ENCODE measurements around the gene AP3S2.

Gene AP3S2

DNA sequence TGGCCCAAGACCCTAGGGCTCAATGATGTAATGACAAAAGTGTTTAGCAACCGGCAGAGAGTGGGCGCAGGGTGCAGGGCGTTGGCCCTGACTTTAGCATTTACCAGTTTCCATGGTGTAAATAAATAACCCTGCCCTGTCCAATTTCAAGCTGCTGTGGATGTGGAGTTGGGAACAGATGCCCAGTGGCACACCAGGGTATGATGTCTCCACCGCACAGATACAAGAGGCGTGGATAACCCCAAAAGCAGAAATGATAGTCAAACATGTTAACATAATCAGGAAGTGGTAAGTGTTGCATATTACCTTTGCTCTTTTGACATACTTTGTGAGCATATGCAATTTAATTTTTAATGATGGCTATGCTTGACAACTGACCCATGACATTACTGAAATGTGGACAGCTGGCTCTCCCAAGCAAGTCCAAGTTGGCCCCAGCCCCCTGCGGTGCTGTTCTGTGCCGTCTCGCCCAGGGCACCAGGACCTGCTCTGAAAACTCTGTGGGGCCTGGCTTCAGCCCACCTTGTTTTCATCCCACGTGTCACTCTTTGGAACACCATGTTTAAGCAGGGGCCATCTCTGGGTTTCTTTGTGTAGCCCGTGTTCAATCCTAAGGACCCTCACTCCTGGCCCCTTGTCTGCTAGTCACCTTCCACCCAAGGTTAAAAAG, 68.4 kb downstream of the AP3S2 start:
- TF ChIP-seq, protein P1, sequence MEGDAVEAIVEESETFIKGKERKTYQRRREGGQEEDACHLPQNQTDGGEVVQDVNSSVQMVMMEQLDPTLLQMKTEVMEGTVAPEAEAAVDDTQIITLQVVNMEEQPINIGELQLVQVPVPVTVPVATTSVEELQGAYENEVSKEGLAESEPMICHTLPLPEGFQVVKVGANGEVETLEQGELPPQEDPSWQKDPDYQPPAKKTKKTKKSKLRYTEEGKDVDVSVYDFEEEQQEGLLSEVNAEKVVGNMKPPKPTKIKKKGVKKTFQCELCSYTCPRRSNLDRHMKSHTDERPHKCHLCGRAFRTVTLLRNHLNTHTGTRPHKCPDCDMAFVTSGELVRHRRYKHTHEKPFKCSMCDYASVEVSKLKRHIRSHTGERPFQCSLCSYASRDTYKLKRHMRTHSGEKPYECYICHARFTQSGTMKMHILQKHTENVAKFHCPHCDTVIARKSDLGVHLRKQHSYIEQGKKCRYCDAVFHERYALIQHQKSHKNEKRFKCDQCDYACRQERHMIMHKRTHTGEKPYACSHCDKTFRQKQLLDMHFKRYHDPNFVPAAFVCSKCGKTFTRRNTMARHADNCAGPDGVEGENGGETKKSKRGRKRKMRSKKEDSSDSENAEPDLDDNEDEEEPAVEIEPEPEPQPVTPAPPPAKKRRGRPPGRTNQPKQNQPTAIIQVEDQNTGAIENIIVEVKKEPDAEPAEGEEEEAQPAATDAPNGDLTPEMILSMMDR (IDR thresholded peaks at IDR 0.05): no peak

DNA sequence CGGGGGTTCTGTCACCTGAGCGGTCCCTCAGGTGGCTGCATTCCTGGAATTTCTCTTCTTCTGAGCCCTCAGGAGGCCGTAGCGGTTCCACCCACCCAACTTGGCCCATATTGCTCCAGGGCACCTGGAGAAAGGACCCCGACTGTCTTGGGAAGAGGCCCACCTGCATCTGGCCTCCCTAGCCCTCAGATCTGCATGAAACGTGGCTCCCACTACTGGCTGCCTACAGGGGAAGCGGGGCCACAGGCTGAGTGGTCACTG, 69.3 kb downstream of the AP3S2 start:
- TF ChIP-seq, protein P1 (IDR thresholded peaks at IDR 0.05): no peak

DNA sequence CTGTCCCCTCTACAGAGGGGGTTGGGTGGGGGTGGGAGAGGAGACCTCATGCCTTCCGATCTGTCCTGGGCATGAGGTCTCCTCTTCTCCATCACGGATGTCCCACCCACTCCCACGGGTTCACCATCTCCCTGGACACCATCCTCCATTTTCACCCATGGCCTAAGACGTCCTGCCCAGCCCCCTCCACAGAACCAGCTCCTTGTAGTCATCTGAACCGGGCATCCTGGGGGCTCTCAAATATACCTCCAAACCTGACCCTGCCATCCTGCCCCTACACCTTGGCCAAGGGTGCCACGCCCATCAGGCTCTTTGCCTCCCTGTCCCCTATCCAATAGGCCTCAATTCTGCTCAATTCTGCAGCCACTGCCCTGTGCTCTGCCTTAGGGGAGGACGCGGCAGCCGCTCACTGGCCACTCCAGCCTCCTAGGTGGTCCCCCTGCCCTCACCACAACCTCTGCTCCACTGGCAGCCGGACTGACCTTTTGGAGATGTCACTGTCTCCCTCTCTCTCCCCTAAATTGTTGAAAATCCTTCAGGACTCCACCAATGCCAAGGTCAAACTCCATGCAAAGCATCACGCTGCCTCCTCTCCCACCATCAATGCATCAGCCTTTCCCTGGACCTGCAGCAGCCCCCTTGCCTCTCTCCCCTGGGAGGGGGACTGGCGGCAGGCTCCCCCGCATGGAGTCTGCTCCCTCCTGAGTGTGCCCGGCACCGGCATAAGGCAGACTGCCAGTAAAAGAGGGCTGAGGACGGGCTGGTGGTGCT, 69.8 kb downstream of the AP3S2 start:
- TF ChIP-seq, protein P1 (IDR thresholded peaks at IDR 0.05): no peak

DNA sequence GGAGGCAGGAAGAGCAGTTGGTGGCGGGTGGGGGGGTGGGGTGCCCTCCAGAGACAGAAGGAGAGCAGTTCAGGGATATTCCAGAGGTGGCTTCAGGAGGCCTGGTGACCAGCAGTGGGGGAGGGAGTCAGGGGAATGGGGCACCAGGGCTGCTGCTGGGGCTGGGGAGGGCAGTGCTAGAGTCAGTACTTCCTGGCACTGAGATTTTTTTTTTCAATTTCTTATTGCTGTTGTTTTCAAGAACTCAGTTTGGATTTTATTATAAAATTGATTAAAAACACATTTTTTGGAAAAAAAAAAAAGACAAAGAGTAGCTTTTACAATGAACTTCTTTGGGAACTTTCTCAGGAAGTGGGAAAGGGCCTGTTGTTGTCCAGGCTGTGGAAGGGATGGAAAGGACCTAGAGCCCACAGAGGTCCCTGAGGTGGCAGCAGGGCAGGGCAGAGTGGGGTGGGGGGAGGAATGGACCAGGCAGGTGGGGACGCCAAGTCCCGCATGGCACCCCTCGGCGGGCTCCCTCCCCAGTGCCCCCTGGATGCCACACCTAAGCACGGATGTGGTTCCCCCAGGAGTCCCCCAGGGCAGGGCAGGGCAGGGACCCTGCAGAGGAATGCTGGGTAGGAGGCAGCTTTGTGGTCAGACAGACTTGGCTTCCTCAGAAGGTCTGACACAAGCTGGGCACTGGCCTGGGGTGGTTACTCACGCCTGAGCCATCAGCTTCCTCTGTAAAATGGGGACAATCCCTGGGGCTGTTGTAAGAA, 70.7 kb downstream of the AP3S2 start:
- TF ChIP-seq, protein P1 (IDR thresholded peaks at IDR 0.05): no peak

DNA sequence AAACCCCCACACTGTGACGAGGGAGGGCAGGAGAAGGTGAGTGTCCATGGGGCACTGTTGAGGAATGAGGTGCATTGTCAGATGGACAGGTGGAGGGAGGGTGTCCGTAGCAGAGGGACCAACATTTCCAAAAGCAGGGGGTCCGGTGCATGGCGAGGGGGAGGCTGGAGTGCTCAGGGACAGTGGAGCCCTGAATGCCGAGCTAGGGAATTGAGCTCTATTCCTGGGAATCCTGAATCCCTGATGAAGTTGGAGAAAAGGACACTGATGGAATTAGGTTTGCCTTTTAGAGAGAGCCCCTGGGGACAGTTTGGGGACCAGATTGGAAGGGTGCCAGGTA, 71.2 kb downstream of the AP3S2 start:
- TF ChIP-seq, protein P1 (IDR thresholded peaks at IDR 0.05): no peak

DNA sequence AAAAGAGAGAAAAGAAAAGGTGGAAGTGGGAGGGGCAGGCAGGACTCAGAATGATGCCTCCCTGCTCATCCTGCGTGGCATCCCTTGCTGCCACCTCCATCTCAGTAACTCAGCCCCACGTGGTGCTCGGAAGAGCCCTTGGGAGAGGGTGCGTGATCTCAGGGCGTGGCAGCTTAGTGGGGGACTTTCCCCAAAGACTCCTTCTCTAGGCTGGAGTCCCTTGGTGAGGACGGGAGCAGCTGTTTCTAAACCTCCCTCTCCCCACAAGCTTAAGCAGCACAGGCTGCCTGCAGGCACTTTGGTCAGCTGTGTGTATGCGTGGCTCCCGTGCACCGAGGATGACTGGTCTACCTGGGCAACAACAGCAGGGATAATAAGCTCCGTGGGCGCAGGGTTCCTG, 71.8 kb downstream of the AP3S2 start:
- TF ChIP-seq, protein P1 (IDR thresholded peaks at IDR 0.05): no peak

DNA sequence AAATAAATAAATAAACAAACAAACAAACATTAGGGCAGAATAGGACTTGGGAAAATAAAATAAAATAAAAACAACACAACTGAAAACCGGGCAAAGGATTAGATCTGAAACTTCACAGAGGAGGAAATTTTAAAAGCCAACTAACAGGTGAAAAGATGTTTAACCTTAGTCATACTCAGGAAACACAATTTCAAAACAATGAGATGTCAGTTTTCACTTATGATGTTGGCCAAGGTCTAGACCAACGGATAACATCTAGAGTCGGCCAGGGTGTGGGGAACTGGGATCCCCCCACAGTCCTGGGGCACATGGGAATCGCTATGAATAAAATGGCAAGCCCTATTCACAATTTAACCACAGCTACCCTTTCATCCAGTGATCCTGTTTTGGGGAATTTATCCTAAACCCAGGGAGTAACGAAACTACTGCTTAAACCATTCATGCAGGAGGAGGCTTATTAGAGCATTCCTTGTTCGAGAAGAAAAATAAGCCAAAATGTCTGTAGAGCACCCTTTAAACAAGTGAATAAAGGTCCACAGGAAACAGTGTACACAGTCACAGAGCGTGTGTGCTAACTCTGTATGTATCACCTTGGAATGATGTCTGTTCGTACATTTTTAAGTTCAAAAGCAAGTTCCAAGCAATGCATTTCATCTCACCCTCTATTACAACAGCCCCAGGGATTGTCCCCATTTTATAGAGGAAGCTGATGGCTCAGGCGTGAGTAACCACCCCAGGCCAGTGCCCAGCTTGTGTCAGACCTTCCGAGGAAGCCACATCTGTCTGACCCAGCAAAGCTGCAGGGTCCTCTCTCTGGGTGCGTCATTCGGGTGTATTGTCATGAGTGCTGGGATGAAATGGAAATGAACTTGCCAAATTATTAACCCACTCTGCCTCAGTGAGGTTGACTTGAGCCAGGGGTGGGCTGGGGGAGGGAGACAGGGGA, 72.9 kb downstream of the AP3S2 start:
- TF ChIP-seq, protein P1 (IDR thresholded peaks at IDR 0.05): no peak
